Calu3 (cell line): ENCODE data around the gene SSBP2. TPM values are rescaled to one million over a fixed set of nuclear protein-coding genes. Genes with fewer than 3 reads are reported as not detected.

ENCODE experiments used
- BruUV-seq: library from RNA; stranded (reverse); fragments of 400-500 nt; replicated peaks from 2 replicates; lab custom pipeline; 2021; lab: Mats Ljungman, UMichigan
- CTCF ChIA-PET: fragments of 300-600 bp; sonication (Branson Sonifier 250); formaldehyde crosslinking; loops from one replicate; lab custom pipeline; 2022; ENCODE audit warnings: antibody characterized with exemption; lab: Charles Lee
- DNase-seq: peaks from one replicate; pipeline ENCODE4 v3.0.0; 2022
- H3K27ac Mint-ChIP-seq: one replicate; pipeline ENCODE4 v1.8.0; 2022; ENCODE audit warnings: mixed read lengths; ENCODE audit not compliant: unreplicated experiment
- H3K27me3 Mint-ChIP-seq: one replicate; pipeline ENCODE4 v1.8.0; 2022; ENCODE audit warnings: mixed read lengths; ENCODE audit not compliant: unreplicated experiment
- H3K36me3 Mint-ChIP-seq: one replicate; pipeline ENCODE4 v1.8.0; 2022; ENCODE audit warnings: mild to moderate bottlenecking, moderate library complexity, mixed read lengths; ENCODE audit not compliant: insufficient read depth, unreplicated experiment
- H3K4me1 Mint-ChIP-seq: one replicate; pipeline ENCODE4 v1.8.0; 2022; ENCODE audit warnings: mild to moderate bottlenecking, low read depth, mixed read lengths; ENCODE audit not compliant: unreplicated experiment
- H3K4me3 Mint-ChIP-seq: one replicate; pipeline ENCODE4 v1.8.0; 2022; ENCODE audit warnings: mild to moderate bottlenecking, low read depth, moderate library complexity, mixed read lengths; ENCODE audit not compliant: unreplicated experiment
- H3K9me3 Mint-ChIP-seq: one replicate; pipeline ENCODE4 v1.8.0; 2022; ENCODE audit warnings: low read depth, mixed read lengths; ENCODE audit not compliant: unreplicated experiment
- intact Hi-C: fragments of 100-400 bp; cut with micrococcal nuclease; formaldehyde crosslinking; loops from one replicate; pipeline ENCODE4 v1.10.0; 2022; ENCODE audit not compliant: unreplicated experiment
- total RNA-seq: library from RNA; stranded (reverse); gene quantifications from 2 replicates; pipeline ENCODE4 v1.2.3, GENCODE V29; 2022
- TF ChIP-seq, protein P1 (sequence below): fragments of 200-600 bp; IDR thresholded peaks from one replicate; pipeline ENCODE4 v1.8.0; 2022; ENCODE audit warnings: antibody characterized with exemption; ENCODE audit not compliant: unreplicated experiment

Gene SSBP2
- total RNA-seq, 1 experiment from 2014 or later, result 18.9 TPM

DNA sequence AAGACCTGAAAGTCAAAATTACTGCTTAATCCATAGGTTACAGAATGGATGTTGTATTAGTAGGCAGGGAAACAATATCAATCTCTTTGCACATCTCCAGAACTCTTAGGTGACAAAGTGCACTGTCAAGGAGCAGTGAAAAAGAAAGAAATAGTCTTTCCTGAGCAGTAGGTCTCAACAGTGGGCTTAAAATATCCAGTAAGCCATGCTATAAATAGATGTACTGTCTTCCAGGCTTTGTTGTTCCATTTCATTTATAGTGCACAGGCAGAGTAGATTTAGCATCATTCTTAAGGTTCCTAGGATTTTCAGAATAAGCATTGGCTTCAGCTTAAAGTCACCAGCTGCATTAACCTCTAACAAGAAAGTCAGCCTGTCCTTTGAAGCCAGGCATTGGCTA, 50.7 kb downstream of the SSBP2 start:
- Mint-ChIP-seq H3K9me3 (peaks cover 2% of the 10 kb centered on the region), H3K36me3 (no peaks in the 10 kb centered on the region), H3K27me3 (no peaks in the 10 kb centered on the region), H3K4me1 (no peaks in the 10 kb centered on the region), H3K4me3 (no peak overlapping the region), H3K27ac (no peak overlapping the region)
- DNase-seq, result no peak
- intact Hi-C loops, result no loop called here
- TF ChIP-seq, protein P1, sequence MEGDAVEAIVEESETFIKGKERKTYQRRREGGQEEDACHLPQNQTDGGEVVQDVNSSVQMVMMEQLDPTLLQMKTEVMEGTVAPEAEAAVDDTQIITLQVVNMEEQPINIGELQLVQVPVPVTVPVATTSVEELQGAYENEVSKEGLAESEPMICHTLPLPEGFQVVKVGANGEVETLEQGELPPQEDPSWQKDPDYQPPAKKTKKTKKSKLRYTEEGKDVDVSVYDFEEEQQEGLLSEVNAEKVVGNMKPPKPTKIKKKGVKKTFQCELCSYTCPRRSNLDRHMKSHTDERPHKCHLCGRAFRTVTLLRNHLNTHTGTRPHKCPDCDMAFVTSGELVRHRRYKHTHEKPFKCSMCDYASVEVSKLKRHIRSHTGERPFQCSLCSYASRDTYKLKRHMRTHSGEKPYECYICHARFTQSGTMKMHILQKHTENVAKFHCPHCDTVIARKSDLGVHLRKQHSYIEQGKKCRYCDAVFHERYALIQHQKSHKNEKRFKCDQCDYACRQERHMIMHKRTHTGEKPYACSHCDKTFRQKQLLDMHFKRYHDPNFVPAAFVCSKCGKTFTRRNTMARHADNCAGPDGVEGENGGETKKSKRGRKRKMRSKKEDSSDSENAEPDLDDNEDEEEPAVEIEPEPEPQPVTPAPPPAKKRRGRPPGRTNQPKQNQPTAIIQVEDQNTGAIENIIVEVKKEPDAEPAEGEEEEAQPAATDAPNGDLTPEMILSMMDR, result no peak
- no TSS peak for BruUV-seq
- CTCF ChIA-PET, result no interaction called here

DNA sequence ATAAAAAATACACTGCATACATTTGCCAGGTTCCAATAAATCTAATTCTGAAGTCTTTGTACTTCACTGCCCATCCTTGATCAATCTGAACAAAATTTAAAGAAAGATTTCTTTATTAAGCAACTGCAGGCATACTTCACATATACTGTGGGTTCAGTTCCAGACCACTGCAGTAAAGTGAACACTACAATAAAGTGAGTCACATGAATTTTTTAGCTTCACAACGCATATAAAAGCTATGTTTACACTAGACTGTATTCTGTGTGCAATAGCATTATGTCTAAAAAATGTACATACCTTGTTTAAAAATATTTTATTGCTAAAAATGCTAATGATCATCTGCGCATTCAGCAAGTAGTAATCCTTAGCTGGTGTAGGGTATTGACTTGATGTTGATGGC, 52.1 kb downstream of the SSBP2 start:
- BruUV-seq, result no TSS peak
- no peak for DNase-seq
- Mint-ChIP-seq H3K36me3 (no peaks in the 10 kb centered on the region), H3K4me3 (no peak overlapping the region), H3K9me3 (peaks cover 2% of the 10 kb centered on the region), H3K4me1 (no peaks in the 10 kb centered on the region), H3K27ac (no peak overlapping the region), H3K27me3 (no peaks in the 10 kb centered on the region)
- intact Hi-C loops, result no loop called here
- TF ChIP-seq, protein P1, result no peak
- CTCF ChIA-PET, result no interaction called here

DNA sequence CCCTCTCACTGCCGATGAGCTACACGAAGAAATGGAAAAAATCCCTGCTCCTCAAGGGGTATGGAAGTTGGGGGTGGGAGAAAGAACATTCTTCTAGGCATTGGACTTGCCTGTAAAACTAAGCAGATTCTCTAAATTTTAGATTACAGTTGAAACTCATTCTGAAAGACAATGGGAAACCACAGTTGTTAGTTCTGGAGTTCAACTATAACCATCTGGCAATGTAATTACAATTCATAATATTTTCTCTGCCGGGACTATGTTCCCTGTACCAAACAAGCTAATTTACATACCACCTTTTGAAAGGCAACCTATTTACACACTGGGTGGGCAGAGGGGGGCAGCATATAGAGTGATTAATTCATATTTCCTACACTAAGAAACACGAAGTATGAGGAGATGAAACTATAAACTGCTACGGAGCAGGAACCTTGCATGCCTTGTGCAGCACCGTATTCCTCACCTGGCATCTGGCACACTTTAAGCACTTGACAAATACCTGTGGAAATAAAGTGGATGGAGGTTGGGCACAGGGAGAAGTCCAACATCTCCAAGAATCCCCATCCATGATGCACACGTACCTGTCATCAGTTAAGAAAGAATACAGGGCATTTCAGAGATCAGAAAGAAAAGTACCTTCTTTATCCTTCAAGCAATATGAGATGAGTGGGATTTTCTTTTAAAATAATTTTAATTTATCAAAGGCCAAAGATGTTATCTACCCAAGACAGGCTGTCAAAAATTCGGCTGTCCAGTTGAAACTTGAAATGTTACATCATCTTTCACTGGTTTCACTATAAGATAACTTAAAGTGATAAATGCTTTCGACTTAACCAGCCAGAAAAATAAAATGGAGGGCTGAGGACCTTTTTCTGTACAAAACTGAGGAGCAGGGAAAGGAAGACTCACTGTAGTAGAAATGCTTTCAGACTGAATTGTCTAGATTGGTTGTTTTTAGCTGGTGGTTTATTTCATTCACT, 54.2 kb downstream of the SSBP2 start:
- Mint-ChIP-seq H3K4me3 (no peak overlapping the region), H3K36me3 (no peaks in the 10 kb centered on the region), H3K4me1 (no peaks in the 10 kb centered on the region), H3K27ac (no peak overlapping the region), H3K9me3 (peaks cover 2% of the 10 kb centered on the region), H3K27me3 (no peaks in the 10 kb centered on the region)
- intact Hi-C loops, result no loop called here
- CTCF ChIA-PET, result no interaction called here
- no TSS peak for BruUV-seq
- TF ChIP-seq, protein P1, result no peak
- DNase-seq, result no peak

DNA sequence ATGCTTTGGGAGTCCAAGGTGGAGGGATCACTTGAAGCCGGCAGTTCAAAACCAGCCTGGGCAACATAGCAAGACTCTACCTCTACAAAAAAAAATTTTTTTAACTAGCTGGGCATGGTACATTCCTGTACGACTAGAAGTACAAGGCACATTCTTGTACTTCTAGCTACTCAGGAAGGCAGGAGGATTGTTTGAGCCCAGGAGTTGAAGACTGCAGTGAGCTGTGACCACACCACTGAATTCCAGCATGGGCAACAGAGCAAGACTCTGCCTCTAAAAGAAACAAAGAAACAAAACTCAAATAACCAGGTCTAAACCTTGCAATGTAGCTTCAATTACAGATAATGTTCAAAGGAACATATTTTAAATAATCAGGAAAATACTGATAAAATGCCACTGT, 56.2 kb downstream of the SSBP2 start:
- H3K36me3 Mint-ChIP-seq, result no peaks in the 10 kb centered on the region
- H3K4me1 Mint-ChIP-seq, result no peaks in the 10 kb centered on the region
- peaks cover 2% of the 10 kb centered on the region for H3K9me3 Mint-ChIP-seq

More for the DNA sequence above, 56.2 kb downstream of the SSBP2 start:
- no peaks in the 10 kb centered on the region for H3K27me3 Mint-ChIP-seq
- intact Hi-C loops, result no loop called here
- CTCF ChIA-PET, result no interaction called here
- H3K27ac Mint-ChIP-seq, result no peak overlapping the region
- DNase-seq, result no peak
- no TSS peak for BruUV-seq
- H3K4me3 Mint-ChIP-seq, result no peak overlapping the region
- TF ChIP-seq, protein P1, result no peak
